Hypothalamus (tissue), 51 donors: Measurements from ENCODE around the gene ARMC12.

Source experiments
- DNase-seq, 51 donors: peaks; one replicate each; lab custom pipeline; 2025; lab: John Stamatoyannopoulos, UW

Gene ARMC12

GRCh38 chr6:35717449-35718374 lies 19.1 kb upstream of the ARMC12 start:
- no peak for DNase-seq

DNA sequence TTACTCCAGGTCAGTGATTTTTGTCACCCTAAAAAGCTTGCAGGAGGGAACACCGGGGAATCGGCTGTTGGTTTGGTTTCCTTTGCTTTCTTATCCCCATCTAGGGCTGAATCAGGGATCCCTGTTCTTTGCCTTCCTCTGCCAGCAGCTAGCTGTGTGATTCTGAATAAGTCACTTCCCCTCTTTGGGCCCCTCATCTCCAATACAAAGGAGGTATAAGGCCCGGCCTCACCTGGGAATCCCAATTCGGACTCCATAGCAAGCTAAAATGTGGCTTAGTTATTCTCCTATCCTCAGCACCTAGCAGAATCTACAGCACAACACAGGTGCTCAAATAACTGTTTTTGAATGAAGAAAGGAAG lies 18.5 kb upstream of the ARMC12 start:
- no peak for DNase-seq

DNA sequence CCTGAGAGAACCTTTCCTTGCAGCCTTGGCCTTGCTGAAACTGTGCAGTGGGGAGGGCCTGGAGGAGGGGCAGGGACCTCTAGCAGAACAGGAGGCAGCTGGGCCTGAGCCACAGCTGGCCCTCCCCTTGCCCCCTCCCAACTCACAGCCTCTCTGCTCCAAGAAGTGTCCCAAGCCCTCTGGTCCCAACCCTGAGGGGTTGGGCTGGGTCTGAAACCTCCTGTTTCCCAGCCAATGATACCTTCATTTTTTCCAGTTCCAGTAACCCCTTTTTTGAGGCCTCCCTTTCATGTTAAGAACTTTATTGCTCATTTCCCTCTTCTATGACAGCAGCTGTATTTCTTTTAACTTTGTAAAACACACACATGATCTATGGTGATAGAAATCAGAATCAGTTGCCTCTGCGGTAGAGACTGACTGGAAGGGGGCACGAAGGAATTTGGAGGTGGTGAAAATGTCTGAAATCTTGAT lies 17.9 kb upstream of the ARMC12 start:
- no peak for DNase-seq

GRCh38 chr6:35719404-35719829 lies 17.4 kb upstream of the ARMC12 start:
- DNase-seq, result peak in 3 of 51 donors; percentile 49 to 55 (median 52)

- DNase-seq, result peak in 28 of 51 donors; percentile 14 to 83 (median 42)
Observed at GRCh38 chr6:35719830-35720733, 16.8 kb upstream of the ARMC12 start.

- no peak for DNase-seq
Observed at GRCh38 chr6:35722121-35722761, 14.6 kb upstream of the ARMC12 start.

DNA sequence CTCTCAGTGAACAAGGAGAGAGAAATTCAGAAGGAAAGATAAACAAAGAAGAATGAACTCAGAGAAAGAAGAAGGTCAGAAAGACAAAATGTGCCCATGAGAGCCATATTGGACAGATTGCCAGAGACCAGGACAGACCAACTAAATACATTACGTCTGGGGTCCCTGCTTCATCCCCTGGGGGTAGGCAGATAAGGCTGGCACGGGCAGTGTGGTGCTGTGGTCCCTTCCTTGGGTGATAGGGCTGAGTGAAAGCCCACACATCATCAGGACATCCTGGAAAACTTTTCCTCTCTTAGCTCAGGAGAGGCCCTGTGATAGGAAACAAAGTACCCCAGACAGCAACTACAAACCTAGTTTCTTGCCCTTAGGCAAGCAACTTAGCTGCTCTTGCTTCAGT lies 13.2 kb upstream of the ARMC12 start:
- no peak for DNase-seq

DNA sequence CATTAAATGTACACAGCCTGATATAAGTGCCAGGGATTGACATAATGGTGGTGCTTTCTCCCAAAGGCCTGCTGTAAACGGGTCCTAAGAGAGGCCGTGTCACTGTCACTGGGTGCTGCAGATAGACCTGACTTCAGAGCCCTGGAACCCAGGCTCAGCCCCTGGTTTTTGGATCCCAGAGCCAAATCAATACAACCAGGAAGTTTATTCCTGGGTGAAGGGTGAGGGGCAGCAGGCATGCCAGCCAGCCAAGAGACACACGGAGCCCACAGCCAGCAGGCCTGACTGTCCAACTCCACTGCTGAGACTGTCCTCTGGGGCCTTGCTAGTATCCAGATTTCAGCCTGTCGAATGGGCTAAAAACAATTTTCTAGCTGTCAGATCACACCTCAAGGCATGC lies 12.8 kb upstream of the ARMC12 start:
- DNase-seq, result no peak

DNA sequence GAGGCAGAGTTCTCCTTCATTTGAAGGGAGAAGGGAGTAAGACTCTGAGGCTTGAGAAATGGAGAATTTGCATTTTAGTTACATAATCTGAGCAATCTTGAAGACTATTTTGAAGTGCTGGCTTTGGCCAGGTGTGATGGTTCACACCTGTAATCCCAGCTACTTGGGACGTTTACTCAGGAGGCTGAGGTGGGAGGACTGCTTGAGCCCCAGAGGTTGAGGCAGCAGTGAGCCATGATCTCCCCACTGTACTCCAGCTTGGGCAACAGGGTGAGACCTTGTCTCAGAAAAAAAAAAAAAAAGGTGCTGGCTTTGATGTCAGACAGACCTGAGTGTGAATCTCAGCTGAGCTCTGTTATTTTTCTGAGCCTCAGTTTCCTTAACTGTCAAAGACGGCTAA lies 12.4 kb upstream of the ARMC12 start:
- DNase-seq, result no peak

DNA sequence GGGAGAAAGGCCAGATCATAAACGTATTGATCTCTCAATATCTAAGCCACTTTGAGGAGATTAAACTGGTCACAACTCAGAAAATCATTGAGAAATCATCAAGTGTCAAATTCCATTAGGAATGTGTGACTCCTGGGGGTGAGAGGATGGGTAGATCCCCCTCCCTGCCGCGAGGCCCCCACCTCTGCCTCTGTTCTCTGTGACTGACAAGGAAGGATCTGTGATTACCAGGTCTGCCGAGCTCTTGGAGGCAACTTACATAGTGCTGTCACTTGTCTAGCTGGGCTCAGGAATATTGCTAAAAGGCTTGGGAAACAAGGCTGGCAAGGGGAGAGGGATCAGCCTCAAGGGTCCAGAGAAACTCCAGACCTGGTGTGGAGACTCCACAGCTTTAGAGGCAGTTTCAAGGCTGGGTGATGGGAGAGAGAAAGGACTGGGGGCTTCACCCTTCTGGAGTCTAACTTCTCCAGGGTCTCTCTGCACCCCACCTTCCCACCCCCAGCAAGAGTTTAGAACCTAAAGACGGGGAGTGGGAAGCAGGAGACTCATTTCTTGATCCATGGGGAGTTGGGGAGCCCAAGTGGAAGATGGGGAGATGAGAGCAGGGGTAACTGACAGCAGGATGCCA lies 11.6 kb upstream of the ARMC12 start:
- DNase-seq, result peak in 1 of 51 donors; percentile 11

- peak in 20 of 51 donors; percentile 9 to 83 (median 32) for DNase-seq
Observed at GRCh38 chr6:35725721-35726438, 11.0 kb upstream of the ARMC12 start.

DNA sequence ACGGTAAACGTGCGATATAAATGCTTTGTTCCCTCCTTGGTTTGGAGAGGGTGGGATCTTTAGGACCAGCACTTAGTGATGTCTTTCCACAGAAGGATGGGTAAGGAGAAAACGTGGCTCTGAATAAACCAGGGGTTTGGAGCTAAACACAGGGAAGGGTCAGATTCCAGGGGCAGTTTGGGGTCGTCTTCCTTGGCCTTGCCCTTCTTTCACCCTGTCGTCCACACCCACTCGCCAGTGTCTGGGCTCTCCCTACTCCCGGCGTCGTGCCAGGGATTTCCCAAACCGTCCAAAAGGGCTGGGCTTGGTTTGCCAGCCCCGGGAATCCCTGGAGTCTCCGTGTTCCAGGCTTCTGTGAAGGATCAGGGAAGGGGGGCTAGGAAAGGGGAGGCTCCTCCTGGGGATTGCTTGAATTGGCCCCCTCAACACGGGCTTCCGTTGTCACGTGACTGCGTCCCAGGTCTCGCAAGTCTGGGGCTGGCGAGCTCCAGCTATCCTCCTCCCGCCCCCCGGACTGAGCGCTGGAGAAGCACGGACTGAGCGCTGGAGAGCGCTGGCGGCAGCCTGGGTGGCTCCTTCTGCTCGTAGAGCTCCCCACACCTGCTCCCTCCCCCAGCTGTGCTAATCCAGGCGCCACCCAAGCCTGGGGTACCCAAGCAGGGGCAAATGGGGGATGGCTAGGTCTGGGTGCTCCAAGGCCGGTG lies 9.4 kb upstream of the ARMC12 start:
- peak in 45 of 51 donors; percentile 44 to 98 (median 79) for DNase-seq

DNA sequence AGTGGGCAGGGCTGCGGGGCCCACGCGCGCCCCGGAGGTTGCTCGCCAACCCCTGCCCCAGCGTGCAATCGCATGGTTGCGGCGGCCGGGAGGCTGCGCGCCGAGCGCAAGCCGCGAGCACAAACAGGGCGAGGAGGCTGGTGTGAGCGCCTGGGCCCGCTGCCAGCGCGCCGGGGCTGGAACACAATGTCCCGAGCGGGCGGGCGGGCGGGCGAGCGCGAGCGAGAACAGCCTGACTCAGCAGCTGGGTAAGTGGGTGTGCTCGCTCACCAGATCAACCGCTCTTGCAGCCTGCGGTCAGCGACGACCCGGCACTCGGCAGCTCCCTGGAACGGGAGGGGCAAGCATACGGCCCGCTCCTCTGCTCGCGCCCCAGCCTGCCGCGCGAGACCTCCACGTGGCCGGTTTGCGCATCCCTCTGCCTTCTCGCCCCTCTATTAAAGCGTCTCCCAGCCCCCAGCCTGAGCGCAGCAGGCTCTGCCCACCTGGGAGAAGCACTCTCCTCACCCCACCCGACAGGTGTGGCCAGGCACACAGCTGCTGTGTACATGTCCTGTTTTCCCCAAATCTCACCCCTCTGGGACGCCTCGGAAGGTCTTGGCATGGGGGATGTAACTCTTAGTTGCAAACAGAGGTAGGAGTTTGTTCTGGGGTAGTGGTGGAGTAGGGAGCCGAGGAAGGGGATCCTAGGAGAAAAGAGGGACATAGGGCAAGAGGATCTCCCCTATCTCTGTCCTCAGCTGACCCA lies 8.7 kb upstream of the ARMC12 start:
- DNase-seq, result peak; percentile 64 to 98 (median 88)

- DNase-seq, result peak in 31 of 51 donors; percentile 8 to 69 (median 36)
Observed at GRCh38 chr6:35728683-35729678, 7.9 kb upstream of the ARMC12 start.

- DNase-seq, result peak in 2 of 51 donors; percentile 51 to 59
Observed at GRCh38 chr6:35729722-35730121, 7.1 kb upstream of the ARMC12 start.

GRCh38 chr6:35730745-35731413 lies 6.0 kb upstream of the ARMC12 start:
- DNase-seq, result no peak
